ENCODE data around the gene MYO9B.
"Not testable (repeated sequence)": the region's sequence is repeated elsewhere in the genome, so short reads cannot be mapped to it uniquely, and the experiment has no call there.

DNA sequence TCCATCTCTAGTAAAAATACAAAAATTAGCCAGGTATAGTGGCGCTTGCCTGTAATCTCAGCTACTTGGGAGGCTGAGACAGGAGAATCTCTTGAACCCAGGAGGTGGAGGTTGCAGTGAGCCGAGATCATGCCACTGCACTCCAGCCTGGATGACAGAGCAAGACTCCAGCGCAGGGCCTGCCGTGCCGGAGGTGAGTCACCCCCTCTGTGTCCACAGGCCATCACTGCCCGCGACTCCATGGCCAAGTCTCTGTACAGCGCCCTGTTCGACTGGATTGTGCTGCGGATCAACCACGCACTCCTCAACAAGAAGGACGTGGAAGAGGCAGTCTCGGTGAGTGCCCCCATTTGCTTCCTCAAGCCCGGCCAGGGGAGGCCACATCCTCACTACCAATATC, 86.6 kb downstream of the MYO9B start:
- TF ChIP-seq, protein P1, sequence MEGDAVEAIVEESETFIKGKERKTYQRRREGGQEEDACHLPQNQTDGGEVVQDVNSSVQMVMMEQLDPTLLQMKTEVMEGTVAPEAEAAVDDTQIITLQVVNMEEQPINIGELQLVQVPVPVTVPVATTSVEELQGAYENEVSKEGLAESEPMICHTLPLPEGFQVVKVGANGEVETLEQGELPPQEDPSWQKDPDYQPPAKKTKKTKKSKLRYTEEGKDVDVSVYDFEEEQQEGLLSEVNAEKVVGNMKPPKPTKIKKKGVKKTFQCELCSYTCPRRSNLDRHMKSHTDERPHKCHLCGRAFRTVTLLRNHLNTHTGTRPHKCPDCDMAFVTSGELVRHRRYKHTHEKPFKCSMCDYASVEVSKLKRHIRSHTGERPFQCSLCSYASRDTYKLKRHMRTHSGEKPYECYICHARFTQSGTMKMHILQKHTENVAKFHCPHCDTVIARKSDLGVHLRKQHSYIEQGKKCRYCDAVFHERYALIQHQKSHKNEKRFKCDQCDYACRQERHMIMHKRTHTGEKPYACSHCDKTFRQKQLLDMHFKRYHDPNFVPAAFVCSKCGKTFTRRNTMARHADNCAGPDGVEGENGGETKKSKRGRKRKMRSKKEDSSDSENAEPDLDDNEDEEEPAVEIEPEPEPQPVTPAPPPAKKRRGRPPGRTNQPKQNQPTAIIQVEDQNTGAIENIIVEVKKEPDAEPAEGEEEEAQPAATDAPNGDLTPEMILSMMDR (IDR thresholded peaks at IDR 0.05; ENCODE audit: low read depth, low read length): not testable (repeated sequence)
- not testable (repeated sequence) for TF ChIP-seq EZH2phosphoT487 (IDR thresholded peaks at IDR 0.05; ENCODE audit: low read depth)

Measured in OCI-LY3 (cell line).